ENCODE measurements around the gene KRT23. TPM values are rescaled to one million over a fixed set of nuclear protein-coding genes. Genes with fewer than 3 reads are reported as not detected.

KRT23 gene
- total and polyA plus RNA-seq, 4 donors = 0.33 to 1.2 (median 0.56) TPM; not detected in 1

DNA sequence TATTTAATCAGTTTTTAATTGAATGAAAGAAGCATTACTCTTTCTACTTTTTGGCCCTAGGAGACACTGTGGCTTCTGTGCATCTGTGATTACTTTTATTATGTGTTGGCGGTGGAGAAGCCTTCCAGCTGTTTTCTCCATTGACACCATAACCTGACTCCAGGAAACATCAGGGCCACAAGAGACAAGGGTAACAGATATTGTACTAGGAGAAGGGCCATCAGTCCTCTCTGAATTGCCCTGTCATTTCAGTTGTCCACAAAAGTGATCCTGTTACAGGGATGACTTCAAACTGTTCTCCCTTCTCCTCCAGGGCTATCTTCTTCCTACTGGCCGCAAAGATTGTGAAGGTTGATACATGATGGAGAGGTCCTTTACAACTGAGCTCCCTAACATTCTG lies 14.7 kb upstream of the KRT23 start:
- no CpG with 5 or more reads among the region's 2 CpGs for WGBS (ENCODE audit: insufficient coverage)
- no peak overlapping the region for H3K4me3 ChIP-seq (ENCODE audit: low read depth, low read length)
- H3K27ac ChIP-seq (ENCODE audit: low read depth, low read length) = no peak overlapping the region
- H3K27me3 ChIP-seq (ENCODE audit: control insufficient read depth, insufficient read depth, low read length) = no peaks in the 10 kb centered on the region
- H3K9me3 ChIP-seq (ENCODE audit: control insufficient read depth, insufficient read depth, low read length) = no peaks in the 10 kb centered on the region
- H3K4me1 ChIP-seq (ENCODE audit: control insufficient read depth, insufficient read depth, low read length) = peaks cover 4% of the 10 kb centered on the region
- H3K36me3 ChIP-seq (ENCODE audit: control insufficient read depth, insufficient read depth, low read length) = no peaks in the 10 kb centered on the region
- peak in 1 of 6 donors; percentile 48 for DNase-seq (ENCODE audit: low read depth in 4 of 6, low spot score in 6 of 6)

DNA sequence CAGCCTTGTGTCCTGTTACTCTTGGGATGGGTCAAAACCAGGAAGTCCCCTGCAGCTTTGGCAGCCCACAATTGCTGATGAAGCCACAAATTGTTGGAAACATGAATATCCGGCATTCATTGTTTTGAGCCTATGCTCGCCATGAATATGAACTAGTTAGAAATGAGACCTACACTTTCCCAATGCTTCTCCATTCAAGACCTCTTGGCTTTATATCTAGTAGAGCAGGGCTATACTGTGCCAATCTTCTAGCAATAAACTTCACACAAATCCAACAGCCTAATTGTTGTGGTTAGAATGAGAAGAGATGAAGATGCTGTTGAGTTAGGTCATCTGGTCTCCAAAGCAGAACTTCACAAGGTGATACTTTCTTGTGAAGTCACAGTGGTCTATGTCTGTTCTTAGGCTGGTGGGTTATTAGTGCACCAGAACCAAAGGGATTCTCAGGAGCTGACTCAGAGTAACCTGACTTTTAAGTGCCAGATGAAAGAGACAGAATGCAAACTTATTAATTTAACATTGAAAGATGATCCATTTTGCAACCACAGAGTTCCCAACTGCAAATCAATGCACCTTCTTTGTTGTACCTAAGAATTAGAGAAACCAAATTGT lies 13.7 kb upstream of the KRT23 start:
- no peak overlapping the region for H3K27ac ChIP-seq (ENCODE audit: low read depth, low read length)
- no peak for DNase-seq (ENCODE audit: low read depth in 4 of 6, low spot score in 6 of 6)
- H3K36me3 ChIP-seq (ENCODE audit: control insufficient read depth, insufficient read depth, low read length) = no peaks in the 10 kb centered on the region
- no peak overlapping the region for H3K4me3 ChIP-seq (ENCODE audit: low read depth, low read length)
- no peaks in the 10 kb centered on the region for H3K9me3 ChIP-seq (ENCODE audit: control insufficient read depth, insufficient read depth, low read length)
- H3K27me3 ChIP-seq (ENCODE audit: control insufficient read depth, insufficient read depth, low read length) = no peaks in the 10 kb centered on the region
- H3K4me1 ChIP-seq (ENCODE audit: control insufficient read depth, insufficient read depth, low read length) = peaks cover 4% of the 10 kb centered on the region
- no CpG with 5 or more reads among the region's 2 CpGs for WGBS (ENCODE audit: insufficient coverage)

DNA sequence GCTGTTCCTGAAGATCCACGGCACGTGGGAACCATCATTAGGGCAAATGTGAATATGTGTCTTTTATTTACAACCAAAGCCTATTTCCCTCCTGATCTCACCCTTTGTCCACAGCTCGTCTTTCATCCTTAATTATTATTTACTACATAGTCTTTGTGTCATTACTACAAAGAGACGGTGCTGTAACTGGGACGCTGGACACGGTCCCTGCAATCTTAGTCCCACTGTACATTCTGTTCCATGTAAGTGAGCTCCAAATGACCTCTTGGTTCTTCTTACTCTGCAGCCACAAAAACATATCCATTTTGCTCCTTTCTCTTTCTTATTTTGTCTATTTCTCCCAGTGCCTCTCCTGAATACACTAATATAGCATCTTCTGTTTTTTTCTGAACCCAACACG lies 12.7 kb upstream of the KRT23 start:
- no peak overlapping the region for H3K27ac ChIP-seq (ENCODE audit: low read depth, low read length)
- peaks cover 4% of the 10 kb centered on the region for H3K4me1 ChIP-seq (ENCODE audit: control insufficient read depth, insufficient read depth, low read length)
- no peaks in the 10 kb centered on the region for H3K36me3 ChIP-seq (ENCODE audit: control insufficient read depth, insufficient read depth, low read length)
- H3K9me3 ChIP-seq (ENCODE audit: control insufficient read depth, insufficient read depth, low read length) = no peaks in the 10 kb centered on the region
- no peaks in the 10 kb centered on the region for H3K27me3 ChIP-seq (ENCODE audit: control insufficient read depth, insufficient read depth, low read length)
- no peak for DNase-seq (ENCODE audit: low read depth in 4 of 6, low spot score in 6 of 6)
- 31% methylated on average over 3 of the region's 7 CpGs for WGBS (ENCODE audit: insufficient coverage)
- no peak overlapping the region for H3K4me3 ChIP-seq (ENCODE audit: low read depth, low read length)

DNA sequence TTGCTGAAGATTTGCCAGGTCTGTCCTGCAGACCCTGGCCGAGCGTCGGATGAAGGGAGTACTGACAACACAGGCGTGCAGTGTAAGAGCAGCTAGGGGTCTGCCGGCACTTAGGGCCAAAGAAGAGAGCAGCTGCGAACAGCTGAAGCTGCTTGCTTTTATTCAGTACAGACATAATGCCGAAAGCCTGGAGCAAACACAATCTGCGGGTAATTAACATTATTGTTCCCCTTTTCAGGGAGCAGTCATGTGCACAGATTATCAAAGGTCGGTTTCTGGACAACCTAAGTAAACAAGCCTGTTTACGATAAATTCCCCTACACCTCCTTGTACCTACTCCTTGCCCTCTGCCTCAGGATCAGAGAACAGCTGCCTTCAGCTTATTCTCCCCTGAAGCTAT lies 12.0 kb upstream of the KRT23 start:
- DNase-seq (ENCODE audit: low read depth in 4 of 6, low spot score in 6 of 6) = peak; percentile 4 to 80 (median 14)
- peaks cover 4% of the 10 kb centered on the region for H3K4me1 ChIP-seq (ENCODE audit: control insufficient read depth, insufficient read depth, low read length)
- H3K9me3 ChIP-seq (ENCODE audit: control insufficient read depth, insufficient read depth, low read length) = no peaks in the 10 kb centered on the region
- WGBS (ENCODE audit: insufficient coverage) = 11% methylated on average over 10 of the region's 10 CpGs
- H3K36me3 ChIP-seq (ENCODE audit: control insufficient read depth, insufficient read depth, low read length) = no peaks in the 10 kb centered on the region
- H3K27me3 ChIP-seq (ENCODE audit: control insufficient read depth, insufficient read depth, low read length) = no peaks in the 10 kb centered on the region
- no peak overlapping the region for H3K27ac ChIP-seq (ENCODE audit: low read depth, low read length)
- H3K4me3 ChIP-seq (ENCODE audit: low read depth, low read length) = no peak overlapping the region

DNA sequence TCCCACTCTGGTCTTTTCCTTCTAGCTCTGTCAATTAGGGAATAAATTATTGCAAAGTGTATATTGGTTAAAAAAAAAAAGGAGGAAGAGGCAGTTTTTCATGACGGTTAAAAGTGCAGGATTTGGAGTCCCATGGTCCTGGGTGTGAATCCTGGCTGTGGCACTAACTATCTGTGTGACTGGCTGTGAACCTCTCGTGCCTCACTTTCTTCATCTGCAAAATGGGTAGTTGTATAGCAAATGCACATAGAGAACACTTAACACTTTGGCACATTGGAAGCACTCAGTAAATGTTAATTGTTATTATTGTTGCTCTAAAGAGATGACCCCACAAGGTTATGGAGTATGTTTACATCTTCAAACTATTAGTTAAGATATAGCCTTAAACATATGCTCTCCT lies 10.5 kb upstream of the KRT23 start:
- H3K9me3 ChIP-seq (ENCODE audit: control insufficient read depth, insufficient read depth, low read length) = no peaks in the 10 kb centered on the region
- no peak for DNase-seq (ENCODE audit: low read depth in 4 of 6, low spot score in 6 of 6)
- peaks cover 4% of the 10 kb centered on the region for H3K4me1 ChIP-seq (ENCODE audit: control insufficient read depth, insufficient read depth, low read length)
- H3K4me3 ChIP-seq (ENCODE audit: low read depth, low read length) = no peak overlapping the region
- H3K36me3 ChIP-seq (ENCODE audit: control insufficient read depth, insufficient read depth, low read length) = no peaks in the 10 kb centered on the region
- H3K27me3 ChIP-seq (ENCODE audit: control insufficient read depth, insufficient read depth, low read length) = no peaks in the 10 kb centered on the region
- no peak overlapping the region for H3K27ac ChIP-seq (ENCODE audit: low read depth, low read length)
- WGBS (ENCODE audit: insufficient coverage) = no CpG with 5 or more reads among the region's 2 CpGs

DNA sequence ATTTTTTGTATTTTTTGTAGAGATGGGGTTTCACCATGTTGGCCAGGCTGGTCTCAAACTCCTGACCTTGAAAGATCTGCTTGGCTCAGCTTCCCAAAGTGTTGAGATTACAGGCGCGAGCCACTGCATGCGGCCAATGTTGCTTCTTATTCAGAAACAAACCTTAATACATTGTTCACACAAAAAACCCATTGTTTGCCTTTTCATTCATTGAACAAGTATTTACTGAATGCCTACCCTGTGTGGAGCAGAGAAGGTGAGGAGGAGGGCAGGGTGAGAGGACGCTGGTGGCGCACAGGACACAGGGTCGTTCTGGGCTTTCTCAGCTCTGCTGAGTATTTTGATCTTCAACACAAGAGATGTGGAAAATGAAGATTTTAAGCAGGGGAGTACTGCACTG lies 8.0 kb upstream of the KRT23 start:
- Histone ChIP-seq H3K27ac (ENCODE audit: low read depth, low read length) (no peak overlapping the region), H3K27me3 (ENCODE audit: control insufficient read depth, insufficient read depth, low read length) (no peaks in the 10 kb centered on the region), H3K9me3 (ENCODE audit: control insufficient read depth, insufficient read depth, low read length) (no peaks in the 10 kb centered on the region), H3K36me3 (ENCODE audit: control insufficient read depth, insufficient read depth, low read length) (no peaks in the 10 kb centered on the region), H3K4me1 (ENCODE audit: control insufficient read depth, insufficient read depth, low read length) (peaks cover 4% of the 10 kb centered on the region), H3K4me3 (ENCODE audit: low read depth, low read length) (no peak overlapping the region)
- 59% methylated on average over 6 of the region's 6 CpGs for WGBS (ENCODE audit: insufficient coverage)
- no peak for DNase-seq (ENCODE audit: low read depth in 4 of 6, low spot score in 6 of 6)

DNA sequence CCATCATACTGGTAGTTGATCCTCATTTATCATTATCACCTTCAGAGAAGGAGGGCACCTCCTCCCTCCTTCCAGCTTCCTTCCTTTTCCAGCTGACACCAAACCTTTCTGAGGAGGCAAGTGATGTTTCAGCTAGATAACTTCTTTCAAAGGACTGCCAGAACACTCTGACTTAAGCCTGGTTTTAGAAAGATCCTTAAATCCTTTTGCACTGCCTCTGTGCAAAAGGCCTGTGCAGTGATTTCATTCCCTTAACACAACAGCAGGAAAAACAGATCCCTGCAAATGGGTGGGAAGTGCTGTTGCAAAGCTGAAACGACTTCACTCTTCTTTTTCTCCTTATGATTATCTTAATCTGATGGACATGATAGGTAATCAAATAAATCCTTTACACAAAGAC lies 7.1 kb upstream of the KRT23 start:
- Histone ChIP-seq H3K27me3 (ENCODE audit: control insufficient read depth, insufficient read depth, low read length) (no peaks in the 10 kb centered on the region), H3K36me3 (ENCODE audit: control insufficient read depth, insufficient read depth, low read length) (no peaks in the 10 kb centered on the region), H3K4me1 (ENCODE audit: control insufficient read depth, insufficient read depth, low read length) (peaks cover 4% of the 10 kb centered on the region), H3K4me3 (ENCODE audit: low read depth, low read length) (no peak overlapping the region), H3K9me3 (ENCODE audit: control insufficient read depth, insufficient read depth, low read length) (no peaks in the 10 kb centered on the region), H3K27ac (ENCODE audit: low read depth, low read length) (no peak overlapping the region)
- WGBS (ENCODE audit: insufficient coverage) = no CpG with 5 or more reads among the region's 1 CpG
- no peak for DNase-seq (ENCODE audit: low read depth in 4 of 6, low spot score in 6 of 6)

DNA sequence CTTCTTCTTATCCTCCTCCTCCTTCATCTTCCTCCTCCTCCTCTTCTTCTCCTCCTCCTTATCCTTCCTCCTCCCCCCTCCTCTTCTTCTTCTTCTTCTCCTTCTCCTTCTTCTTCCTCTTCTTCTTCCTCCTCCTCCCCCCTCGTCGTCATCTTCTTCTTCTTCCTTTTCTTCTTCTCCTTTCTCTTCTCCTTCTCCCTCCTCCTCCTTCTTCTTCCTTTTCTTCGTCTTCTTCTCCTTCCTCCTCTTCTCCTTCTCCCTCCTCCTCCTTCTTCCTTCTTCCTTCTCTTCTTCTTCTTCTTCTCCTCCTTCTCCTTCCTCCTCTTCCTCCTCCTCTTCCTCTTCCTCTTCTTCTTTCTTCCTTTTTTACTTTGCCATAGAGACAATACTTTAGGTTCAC lies 5.1 kb upstream of the KRT23 start:
- 90% methylated on average over 3 of the region's 3 CpGs for WGBS (ENCODE audit: insufficient coverage)
- no peaks in the 10 kb centered on the region for H3K9me3 ChIP-seq (ENCODE audit: control insufficient read depth, insufficient read depth, low read length)
- no peak overlapping the region for H3K4me3 ChIP-seq (ENCODE audit: low read depth, low read length)

DNA sequence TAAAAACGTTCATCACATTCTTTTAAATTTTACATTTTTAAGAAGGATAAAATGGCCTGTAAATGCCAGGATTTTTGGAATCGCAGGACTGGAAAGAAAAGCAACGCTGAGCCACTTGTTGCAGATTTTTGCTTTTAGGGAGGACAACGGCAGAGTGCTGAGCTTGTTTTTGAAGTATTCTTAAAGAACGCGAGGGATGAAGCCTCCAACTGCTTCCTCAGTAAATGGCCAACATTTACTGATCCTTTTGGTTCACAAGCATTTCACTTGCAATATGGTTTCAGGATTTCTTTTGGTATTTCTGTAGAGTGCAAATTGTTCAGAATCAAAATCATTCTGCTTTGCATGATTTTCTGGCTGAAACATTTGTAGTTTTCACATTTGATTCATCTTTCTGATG lies 2.8 kb upstream of the KRT23 start:
- WGBS (ENCODE audit: insufficient coverage) = 75% methylated on average over 4 of the region's 6 CpGs
- H3K36me3 ChIP-seq (ENCODE audit: control insufficient read depth, insufficient read depth, low read length) = no peaks in the 10 kb centered on the region
- peak in 1 of 6 donors; percentile 62 for DNase-seq (ENCODE audit: low read depth in 4 of 6, low spot score in 6 of 6)

More for the DNA sequence above, 5.1 kb upstream of the KRT23 start:
- Histone ChIP-seq H3K27ac (ENCODE audit: low read depth, low read length) (no peak overlapping the region), H3K27me3 (ENCODE audit: control insufficient read depth, insufficient read depth, low read length) (no peaks in the 10 kb centered on the region), H3K4me1 (ENCODE audit: control insufficient read depth, insufficient read depth, low read length) (no peaks in the 10 kb centered on the region), H3K36me3 (ENCODE audit: control insufficient read depth, insufficient read depth, low read length) (no peaks in the 10 kb centered on the region)
- DNase-seq (ENCODE audit: low read depth in 4 of 6, low spot score in 6 of 6) = no peak

DNA sequence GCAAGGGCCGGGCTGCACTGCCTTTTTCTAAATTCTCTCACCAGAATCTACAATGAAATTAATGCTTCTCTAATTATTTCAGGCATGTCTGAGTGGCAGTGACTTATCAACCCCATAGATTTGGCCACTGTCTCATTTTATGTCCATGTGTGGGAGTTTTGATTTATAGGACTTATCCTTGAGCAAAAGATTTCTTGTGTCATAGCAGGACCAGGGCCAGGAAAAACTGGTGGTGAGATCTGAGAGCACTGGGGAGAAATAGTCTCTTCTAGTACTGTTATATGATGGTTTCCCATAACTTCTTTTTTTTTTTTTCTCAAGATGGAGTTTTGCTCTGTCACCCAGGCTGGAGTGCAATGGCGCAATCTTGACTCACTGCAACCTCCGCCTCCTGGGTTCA lies 1.5 kb upstream of the KRT23 start:
- H3K27ac ChIP-seq (ENCODE audit: low read depth, low read length) = no peak overlapping the region
- H3K27me3 ChIP-seq (ENCODE audit: control insufficient read depth, insufficient read depth, low read length) = no peaks in the 10 kb centered on the region
- H3K9me3 ChIP-seq (ENCODE audit: control insufficient read depth, insufficient read depth, low read length) = no peaks in the 10 kb centered on the region
- no peaks in the 10 kb centered on the region for H3K36me3 ChIP-seq (ENCODE audit: control insufficient read depth, insufficient read depth, low read length)
- no peak overlapping the region for H3K4me3 ChIP-seq (ENCODE audit: low read depth, low read length)
- no peak for DNase-seq (ENCODE audit: low read depth in 4 of 6, low spot score in 6 of 6)
- H3K4me1 ChIP-seq (ENCODE audit: control insufficient read depth, insufficient read depth, low read length) = no peaks in the 10 kb centered on the region
- no CpG with 5 or more reads among the region's 3 CpGs for WGBS (ENCODE audit: insufficient coverage)

More for the DNA sequence above, 2.8 kb upstream of the KRT23 start:
- Histone ChIP-seq H3K27me3 (ENCODE audit: control insufficient read depth, insufficient read depth, low read length) (no peaks in the 10 kb centered on the region), H3K9me3 (ENCODE audit: control insufficient read depth, insufficient read depth, low read length) (no peaks in the 10 kb centered on the region), H3K27ac (ENCODE audit: low read depth, low read length) (no peak overlapping the region), H3K4me1 (ENCODE audit: control insufficient read depth, insufficient read depth, low read length) (no peaks in the 10 kb centered on the region), H3K4me3 (ENCODE audit: low read depth, low read length) (no peak overlapping the region)
